ENCODE results near the gene ZNRF3.
"Not testable (repeated sequence)": the region's sequence is repeated elsewhere in the genome, so short reads cannot be mapped to it uniquely, and the experiment has no call there.

Gene ZNRF3

GRCh38 chr22:29039148-29039547, 155.8 kb downstream of the ZNRF3 start:
- DNase-seq (ENCODE audit: low spot score) = no peak

DNA sequence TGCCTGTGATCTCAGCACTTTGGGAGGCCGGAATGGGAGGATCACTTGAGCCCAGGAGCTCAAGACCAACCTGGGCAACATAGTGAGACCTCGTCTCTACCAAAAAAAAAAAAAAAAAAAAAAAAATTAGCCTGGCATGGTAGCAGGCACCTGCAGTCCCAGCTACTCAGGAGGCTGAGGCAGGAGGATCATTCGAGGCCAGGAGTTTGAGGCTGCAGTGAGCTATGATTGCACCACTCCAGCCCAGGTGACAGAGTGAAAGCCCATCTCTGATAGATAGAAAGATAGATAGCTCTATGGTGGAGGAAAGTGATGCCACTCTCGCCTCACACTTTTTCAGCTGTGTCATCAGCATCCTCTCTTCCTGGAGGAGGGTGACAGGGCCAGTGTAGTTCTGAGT, 156.3 kb downstream of the ZNRF3 start:
- not testable (repeated sequence) for DNase-seq (ENCODE audit: low spot score)

GRCh38 chr22:29040385-29041275, 157.3 kb downstream of the ZNRF3 start:
- peak; percentile 71 for DNase-seq (ENCODE audit: low spot score)

DNA sequence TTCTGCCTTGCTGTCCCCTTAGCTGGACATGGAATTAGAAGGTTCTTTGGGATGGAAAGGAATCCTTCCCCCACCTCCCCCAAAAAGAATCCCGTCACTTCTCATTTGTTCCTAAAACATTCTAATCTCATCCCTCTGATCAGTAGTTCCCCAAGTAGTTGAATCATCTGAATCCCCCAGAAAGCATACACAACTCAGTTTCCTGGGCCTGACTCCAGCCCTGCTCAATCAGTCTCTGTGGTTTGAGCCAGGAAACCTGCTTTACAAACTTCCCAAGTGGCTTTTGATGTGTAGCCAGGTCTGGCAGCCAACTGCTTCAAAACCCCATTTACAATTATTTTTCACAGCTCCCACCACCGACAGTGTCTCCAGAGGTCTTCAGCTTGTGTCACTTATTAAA, 158.0 kb downstream of the ZNRF3 start:
- DNase-seq (ENCODE audit: low spot score) = no peak

DNA sequence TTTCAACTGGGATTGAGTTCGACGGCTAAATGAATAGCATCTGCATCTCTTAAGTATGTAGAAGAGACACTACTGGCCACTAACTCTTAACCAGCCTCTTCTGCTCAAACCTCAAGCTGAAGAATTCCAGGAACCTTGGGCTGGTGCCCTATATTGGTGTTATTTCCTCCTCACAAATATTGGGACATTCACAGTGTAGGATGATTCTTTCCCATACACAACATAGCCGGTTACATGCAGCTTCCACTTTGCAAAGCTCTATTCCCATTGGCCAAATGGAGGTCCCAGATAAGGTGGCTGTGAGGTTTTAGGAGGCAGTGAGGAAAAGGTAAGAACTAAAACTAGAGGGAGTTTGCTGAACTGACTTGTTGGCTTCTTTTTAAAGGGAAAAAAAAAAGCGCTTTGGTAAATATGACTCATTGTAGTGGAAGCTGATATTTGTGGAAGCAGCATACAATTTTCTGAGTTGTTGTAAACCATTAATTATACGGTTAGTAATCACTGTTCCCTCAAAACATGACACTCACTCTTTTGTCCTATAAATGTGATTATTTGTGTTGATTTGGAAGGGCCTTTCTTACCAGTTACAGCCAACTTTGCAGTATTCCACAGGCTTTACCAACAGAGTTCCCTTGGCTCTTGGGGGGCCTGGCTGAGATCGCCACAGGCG, 160.7 kb downstream of the ZNRF3 start:
- DNase-seq (ENCODE audit: low spot score) = no peak

DNA sequence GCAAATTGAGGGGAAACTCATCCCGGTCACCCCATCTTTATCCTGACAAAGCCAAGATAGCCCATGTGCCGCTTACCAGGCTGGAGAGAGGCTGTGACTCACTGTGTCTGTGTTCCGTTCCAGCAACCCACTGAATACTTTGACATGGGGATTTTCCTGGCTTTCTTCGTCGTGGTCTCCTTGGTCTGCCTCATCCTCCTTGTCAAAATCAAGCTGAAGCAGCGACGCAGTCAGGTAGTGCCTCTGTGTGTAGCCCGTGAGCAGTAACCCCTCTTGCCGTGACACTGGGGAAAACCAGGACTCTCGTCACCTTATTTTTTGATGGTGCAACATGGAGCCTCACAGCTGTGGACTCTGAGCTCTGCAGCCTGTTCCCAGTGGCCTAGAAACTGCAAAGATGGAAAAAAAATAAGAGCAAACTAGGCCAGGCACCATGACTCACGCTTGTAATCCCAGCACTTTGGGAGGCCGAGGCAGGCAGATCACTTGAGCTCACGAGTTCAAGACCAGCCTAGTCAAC, 161.3 kb downstream of the ZNRF3 start:
- DNase-seq (ENCODE audit: low spot score) = no peak

- DNase-seq (ENCODE audit: low spot score) = no peak
Observed at GRCh38 chr22:29048822-29049654, 165.7 kb downstream of the ZNRF3 start.

- no peak for DNase-seq (ENCODE audit: low spot score)
Observed at GRCh38 chr22:29049655-29050263, 166.4 kb downstream of the ZNRF3 start.

DNA sequence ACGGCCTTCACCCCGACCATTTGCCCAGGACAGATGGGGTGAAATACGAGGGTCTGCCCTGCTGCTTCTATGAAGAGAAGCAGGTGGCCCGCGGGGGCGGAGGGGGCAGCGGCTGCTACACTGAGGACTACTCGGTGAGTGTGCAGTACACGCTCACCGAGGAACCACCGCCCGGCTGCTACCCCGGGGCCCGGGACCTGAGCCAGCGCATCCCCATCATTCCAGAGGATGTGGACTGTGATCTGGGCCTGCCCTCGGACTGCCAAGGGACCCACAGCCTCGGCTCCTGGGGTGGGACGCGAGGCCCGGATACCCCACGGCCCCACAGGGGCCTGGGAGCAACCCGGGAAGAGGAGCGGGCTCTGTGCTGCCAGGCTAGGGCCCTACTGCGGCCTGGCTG, 167.1 kb downstream of the ZNRF3 start:
- DNase-seq (ENCODE audit: low spot score) = no peak

- no peak for DNase-seq (ENCODE audit: low spot score)
Observed at GRCh38 chr22:29053048-29053702, 169.8 kb downstream of the ZNRF3 start.

- DNase-seq (ENCODE audit: low spot score) = no peak
Observed at GRCh38 chr22:29054251-29054767, 170.9 kb downstream of the ZNRF3 start.

DNA sequence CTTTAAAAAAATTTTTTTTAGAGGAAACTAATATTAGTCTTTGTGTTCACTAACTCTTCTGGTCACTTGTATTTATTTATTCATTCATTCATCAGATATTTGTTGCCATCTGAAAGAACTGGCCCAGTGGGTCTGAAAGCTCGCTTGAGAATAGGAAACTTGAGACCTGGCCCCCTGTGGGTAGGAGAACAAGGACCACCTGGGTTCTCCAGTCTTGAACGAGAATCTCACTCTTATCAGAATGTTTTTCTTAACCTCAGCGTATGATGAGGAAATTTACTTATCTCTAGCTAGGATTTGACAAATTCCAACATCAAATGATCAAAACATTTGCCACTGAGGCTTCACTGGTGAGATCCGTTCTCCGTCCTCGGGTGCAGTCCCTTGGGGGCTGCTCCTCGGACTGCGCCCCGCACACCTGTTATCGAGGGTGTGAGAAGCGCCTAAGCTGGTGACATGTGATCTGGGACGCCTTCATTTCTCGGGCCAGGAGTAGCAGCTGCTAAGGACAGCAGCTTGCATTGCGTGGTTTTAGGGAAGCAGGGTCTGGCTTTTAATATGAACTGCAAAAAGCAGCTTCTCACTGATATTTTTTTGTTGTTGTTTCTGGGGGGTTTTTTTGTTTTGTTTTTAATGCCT, 171.9 kb downstream of the ZNRF3 start:
- DNase-seq (ENCODE audit: low spot score) = no peak

DNA sequence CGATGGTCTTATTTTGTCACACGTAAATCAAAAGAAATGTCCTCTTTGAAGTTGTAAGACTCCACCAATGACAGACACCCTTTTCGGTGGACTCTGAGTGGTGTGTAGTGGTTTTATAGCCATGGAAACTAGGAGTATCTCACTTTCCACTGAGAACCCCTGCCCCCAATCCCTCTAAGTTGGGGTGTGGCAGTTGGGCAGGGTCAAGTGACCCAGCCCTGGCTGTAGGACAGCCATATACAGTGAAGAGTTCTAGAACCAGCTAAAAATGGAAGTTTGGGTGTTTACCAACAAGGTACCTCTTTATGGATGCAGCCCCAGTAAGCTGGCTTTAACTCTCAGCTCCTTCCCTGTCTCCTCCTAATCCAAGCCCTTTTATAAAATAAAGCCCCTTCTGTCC, 173.1 kb downstream of the ZNRF3 start:
- no peak for DNase-seq (ENCODE audit: low spot score)

DNA sequence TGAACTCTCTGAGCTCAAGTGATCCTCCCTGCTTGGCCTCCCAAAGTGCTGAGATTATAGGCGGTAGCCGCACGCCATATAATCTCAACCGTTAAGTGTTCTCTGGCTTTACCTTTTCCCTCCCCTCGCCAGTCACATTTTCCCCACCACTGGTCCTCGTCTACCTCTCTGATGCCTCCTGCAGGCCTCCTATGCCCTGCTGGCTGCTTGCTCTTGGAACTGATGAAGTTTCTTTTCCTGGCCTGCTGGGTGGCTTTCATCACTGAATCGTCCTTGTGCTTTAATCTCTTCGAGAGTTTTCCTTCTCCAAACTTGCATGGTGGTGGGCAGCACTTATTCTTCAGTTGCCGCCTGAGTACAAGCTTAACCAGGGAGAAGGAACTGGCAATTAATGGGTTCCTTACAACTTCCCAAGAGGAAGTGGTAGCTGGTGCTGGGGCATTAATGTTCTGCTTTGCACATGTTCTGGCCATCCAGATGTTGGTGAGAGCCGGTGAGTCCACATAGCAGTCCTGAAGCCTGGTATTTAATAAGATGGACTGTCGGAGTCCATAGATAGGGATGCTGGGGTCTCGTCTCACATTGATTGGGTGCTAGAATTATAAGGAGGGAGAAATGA, 177.0 kb downstream of the ZNRF3 start:
- DNase-seq (ENCODE audit: low spot score) = no peak

- DNase-seq (ENCODE audit: low spot score) = no peak
Observed at GRCh38 chr22:29060931-29061330, 177.6 kb downstream of the ZNRF3 start.

GRCh38 chr22:29061773-29062172, 178.4 kb downstream of the ZNRF3 start, which contains the start of gene C22orf31:
Gene C22orf31 (minus strand): TSS chr22:29061831. CDS start chr22:29061792, 39 bp downstream.
- DNase-seq (ENCODE audit: low spot score) = no peak

DNA sequence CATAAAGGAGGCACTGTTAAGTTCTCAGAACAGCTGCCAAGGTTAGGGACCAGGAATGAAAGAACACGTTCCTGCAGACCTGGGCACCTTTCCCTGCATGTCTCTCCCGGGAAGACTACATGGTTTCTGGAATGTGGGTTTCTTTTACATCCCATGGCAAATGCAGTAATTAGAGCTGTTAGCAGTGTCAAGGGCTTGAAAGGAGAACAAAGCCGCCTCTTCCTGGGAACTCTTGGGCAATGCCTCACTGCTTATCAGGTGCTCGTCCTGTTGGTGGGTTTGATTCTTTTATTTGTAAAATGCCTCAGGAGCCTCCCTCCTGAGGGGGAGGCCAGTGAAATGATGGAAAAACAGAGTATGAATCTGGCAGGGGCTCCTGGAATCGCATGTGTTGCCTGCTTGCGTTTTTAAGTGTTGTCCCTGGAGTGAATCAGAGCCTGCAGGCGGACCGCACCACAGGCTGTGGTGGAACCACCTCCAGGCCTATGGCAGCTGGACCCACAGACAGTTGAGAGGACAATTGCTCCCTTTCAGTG, 179.0 kb downstream of the ZNRF3 start:
- DNase-seq (ENCODE audit: low spot score) = no peak

DNA sequence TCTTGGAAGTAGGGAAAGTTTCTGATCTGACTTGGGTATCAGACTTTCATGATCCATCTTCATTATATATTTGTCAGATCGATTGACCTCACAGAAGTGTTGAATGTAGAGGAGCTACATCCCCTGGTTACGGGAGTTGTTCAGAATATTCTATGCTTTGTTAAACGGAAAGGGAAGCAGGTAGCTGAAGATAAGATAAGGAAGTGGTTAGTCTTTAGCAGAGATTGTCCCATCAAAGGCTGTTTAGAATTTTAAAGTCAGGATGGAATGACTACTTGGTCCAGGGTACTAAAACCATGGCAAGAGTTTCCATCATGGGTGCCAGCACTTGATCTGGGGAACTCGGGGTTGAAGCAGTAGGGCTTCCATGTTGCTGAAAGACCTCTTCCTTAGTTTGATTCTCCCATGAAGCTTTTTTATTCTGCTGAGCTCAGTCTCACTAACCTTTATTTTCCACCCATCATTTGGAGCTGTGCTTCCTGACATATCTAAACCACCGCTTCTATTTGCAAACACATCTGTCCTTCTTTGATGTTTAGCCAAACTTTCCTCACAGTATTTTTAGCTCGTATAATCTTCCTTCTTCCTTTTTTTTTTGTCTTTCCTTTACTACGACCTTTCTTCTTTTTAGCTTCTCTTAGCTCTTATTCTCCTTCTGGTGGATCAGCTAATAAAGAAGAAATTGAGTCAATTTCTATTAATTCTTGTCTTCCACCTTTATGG, 182.3 kb downstream of the ZNRF3 start:
- no peak for DNase-seq (ENCODE audit: low spot score)

- no peak for DNase-seq (ENCODE audit: low spot score)
Observed at GRCh38 chr22:29069463-29069862, 186.1 kb downstream of the ZNRF3 start.
